ENCODE measurements around the gene GRIK1.

The GRIK1 gene

GRCh38 chr21:29490016-29490415 is 449.8 kb downstream of the GRIK1 start:
- no peak for DNase-seq (ENCODE audit: insufficient read length, low spot score)
- no peak for TF ChIP-seq CTCF (IDR thresholded peaks at IDR 0.05; ENCODE audit: insufficient read depth, missing control alignments)
- no peak for FAIRE-seq

- DNase-seq (ENCODE audit: insufficient read length, low spot score) (no peak), FAIRE-seq (no peak)
- TF ChIP-seq CTCF (IDR thresholded peaks at IDR 0.05; ENCODE audit: insufficient read depth, missing control alignments) = no peak
Measured at GRCh38 chr21:29487154-29487553, 452.6 kb downstream of the GRIK1 start.
